DND-41 (cell line): ENCODE data around the gene DBF4.

ENCODE experiments used
- CTCF ChIP-seq: IDR thresholded peaks from 2 replicates; pipeline ENCODE4 v1.5.1; 2012; ENCODE audit warnings: borderline replicate concordance, low read length, moderate library complexity, mild to moderate bottlenecking; ENCODE audit not compliant: poor library complexity, severe bottlenecking; ENCODE audit errors: extremely low read depth
- EZH2 ChIP-seq: IDR thresholded peaks from 3 replicates; pipeline ENCODE4 v1.6.1; 2012; ENCODE audit warnings: borderline replicate concordance, low read depth, mild to moderate bottlenecking, moderate library complexity, low read length, inconsistent platforms; ENCODE audit not compliant: severe bottlenecking

GRCh38 chr7:87935384-87935706 lies 59.1 kb downstream of the DBF4 start:
- TF ChIP-seq CTCF (no peak), EZH2 (no peak)
